ENCODE measurements around the gene ZBTB2.

The ZBTB2 gene

GRCh38 chr6:151357758-151358436 is 33.5 kb downstream of the ZBTB2 start (continued):
- TF ChIP-seq PRDM4 (tag by site-specific recombination; IDR thresholded peaks at IDR 0.05) (peak; percentile 92), ZNF660 (tag by site-specific recombination; IDR thresholded peaks at IDR 0.05) (peak; percentile 57), ZNF362 (tag by site-specific recombination; IDR thresholded peaks at IDR 0.05) (no peak), ZNF48 (tag by site-specific recombination; IDR thresholded peaks at IDR 0.05) (no peak), ZNF510 (tag by site-specific recombination; IDR thresholded peaks at IDR 0.05; ENCODE audit: insufficient replicate concordance) (peak; percentile 17), ZNF549 (tag by site-specific recombination; IDR thresholded peaks at IDR 0.05) (peak; percentile 69; the same call in 1 of the 2 replicates), ZNF501 (tag by site-specific recombination; IDR thresholded peaks at IDR 0.05) (no peak), ZNF571 (tag by site-specific recombination; IDR thresholded peaks at IDR 0.05) (no peak), ZIC2 (tag by site-specific recombination; IDR thresholded peaks at IDR 0.05) (no peak), RBAK (tag by site-specific recombination; IDR thresholded peaks at IDR 0.05) (no peak), HOXA7 (CRISPR knock-in tag; IDR thresholded peaks at IDR 0.05; ENCODE audit: borderline replicate concordance) (no peak), YY2 (tag by site-specific recombination; IDR thresholded peaks at IDR 0.05) (no peak), ZSCAN5A (tag by site-specific recombination; IDR thresholded peaks at IDR 0.05) (no peak), ZFHX2 (tag by site-specific recombination; conservative IDR thresholded peaks at IDR 0.05) (no peak), ZNF677 (tag by site-specific recombination; IDR thresholded peaks at IDR 0.05) (no peak), SETDB1 (IDR thresholded peaks at IDR 0.05; ENCODE audit: insufficient read length, low read length) (no peak), ZNF211 (tag by site-specific recombination; IDR thresholded peaks at IDR 0.05; ENCODE audit: low read depth) (no peak), HIC1 (tag by site-specific recombination; IDR thresholded peaks at IDR 0.05) (no peak), ZNF184 (tag by site-specific recombination; IDR thresholded peaks at IDR 0.05) (0 out of 2 replicates have a peak, but pooled peaks have one; percentile 43), ZNF791 (tag by site-specific recombination; IDR thresholded peaks at IDR 0.05) (no peak), GLI4 (tag by site-specific recombination; IDR thresholded peaks at IDR 0.05) (no peak), ZNF777 (tag by site-specific recombination; IDR thresholded peaks at IDR 0.05; ENCODE audit: borderline replicate concordance) (no peak), ZNF426 (tag by site-specific recombination; IDR thresholded peaks at IDR 0.05) (no peak), ZBTB44 (tag by site-specific recombination; IDR thresholded peaks at IDR 0.05) (peak; percentile 98), TRIM28 (IDR thresholded peaks at IDR 0.05; ENCODE audit: borderline replicate concordance, low read length) (no peak; the same call in 1 of the 2 replicates), ZBTB20 (tag by site-specific recombination; IDR thresholded peaks at IDR 0.05) (no peak)
- TF ChIP-seq, protein P1, sequence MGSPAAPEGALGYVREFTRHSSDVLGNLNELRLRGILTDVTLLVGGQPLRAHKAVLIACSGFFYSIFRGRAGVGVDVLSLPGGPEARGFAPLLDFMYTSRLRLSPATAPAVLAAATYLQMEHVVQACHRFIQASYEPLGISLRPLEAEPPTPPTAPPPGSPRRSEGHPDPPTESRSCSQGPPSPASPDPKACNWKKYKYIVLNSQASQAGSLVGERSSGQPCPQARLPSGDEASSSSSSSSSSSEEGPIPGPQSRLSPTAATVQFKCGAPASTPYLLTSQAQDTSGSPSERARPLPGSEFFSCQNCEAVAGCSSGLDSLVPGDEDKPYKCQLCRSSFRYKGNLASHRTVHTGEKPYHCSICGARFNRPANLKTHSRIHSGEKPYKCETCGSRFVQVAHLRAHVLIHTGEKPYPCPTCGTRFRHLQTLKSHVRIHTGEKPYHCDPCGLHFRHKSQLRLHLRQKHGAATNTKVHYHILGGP (tag by site-specific recombination; IDR thresholded peaks at IDR 0.05): peak; percentile 68; the same call in 1 of the 2 replicates
- TF ChIP-seq, protein P2, sequence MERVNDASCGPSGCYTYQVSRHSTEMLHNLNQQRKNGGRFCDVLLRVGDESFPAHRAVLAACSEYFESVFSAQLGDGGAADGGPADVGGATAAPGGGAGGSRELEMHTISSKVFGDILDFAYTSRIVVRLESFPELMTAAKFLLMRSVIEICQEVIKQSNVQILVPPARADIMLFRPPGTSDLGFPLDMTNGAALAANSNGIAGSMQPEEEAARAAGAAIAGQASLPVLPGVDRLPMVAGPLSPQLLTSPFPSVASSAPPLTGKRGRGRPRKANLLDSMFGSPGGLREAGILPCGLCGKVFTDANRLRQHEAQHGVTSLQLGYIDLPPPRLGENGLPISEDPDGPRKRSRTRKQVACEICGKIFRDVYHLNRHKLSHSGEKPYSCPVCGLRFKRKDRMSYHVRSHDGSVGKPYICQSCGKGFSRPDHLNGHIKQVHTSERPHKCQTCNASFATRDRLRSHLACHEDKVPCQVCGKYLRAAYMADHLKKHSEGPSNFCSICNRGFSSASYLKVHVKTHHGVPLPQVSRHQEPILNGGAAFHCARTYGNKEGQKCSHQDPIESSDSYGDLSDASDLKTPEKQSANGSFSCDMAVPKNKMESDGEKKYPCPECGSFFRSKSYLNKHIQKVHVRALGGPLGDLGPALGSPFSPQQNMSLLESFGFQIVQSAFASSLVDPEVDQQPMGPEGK (tag by site-specific recombination; IDR thresholded peaks at IDR 0.05): 0 out of 2 replicates have a peak, but pooled peaks have one; percentile 19

Measured in HEK293 (cell line).